Measurements from ENCODE around the gene NTHL1.

The NTHL1 gene

DNA sequence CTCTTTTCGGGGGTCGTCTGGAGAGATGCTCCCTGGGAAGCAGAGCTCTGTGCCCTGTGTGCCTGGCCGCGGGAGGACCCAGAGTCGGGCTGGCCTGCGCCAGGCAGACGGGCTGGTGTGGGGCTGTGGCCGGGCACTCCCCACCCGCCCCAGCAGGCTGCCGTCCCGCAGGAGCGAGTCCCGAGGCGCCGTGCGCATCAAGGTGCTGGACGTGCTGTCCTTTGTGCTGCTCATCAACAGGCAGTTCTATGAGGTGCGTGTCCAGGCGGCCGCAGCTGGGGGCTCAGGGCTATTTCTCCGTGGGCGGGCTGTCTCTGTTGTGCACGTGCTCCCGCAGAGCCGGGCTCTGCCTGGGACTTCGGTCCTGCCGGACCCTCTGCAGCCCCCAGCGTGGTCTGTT, 15.2 kb upstream of the NTHL1 start:
- no peak for DNase-seq

DNA sequence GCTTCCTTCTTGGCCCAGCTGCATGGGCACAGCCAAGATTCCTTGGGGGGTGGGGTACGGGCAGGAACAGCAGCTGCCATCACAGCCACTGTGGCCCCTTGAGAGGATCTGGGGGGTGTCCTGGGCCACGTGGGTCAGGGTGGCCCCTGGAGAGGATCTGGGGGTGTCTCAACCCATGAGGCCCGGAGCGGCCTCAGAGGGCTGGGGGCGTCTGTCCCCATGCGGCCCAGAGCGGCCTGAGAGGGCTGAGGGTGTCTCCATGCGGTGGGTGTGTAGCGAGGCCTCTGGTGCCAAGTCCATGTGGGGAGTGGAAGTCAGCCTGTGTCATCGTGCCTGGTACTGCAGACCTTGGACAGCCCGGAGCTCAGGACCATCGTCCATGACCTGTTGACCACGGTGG, 13.9 kb upstream of the NTHL1 start:
- no peak for DNase-seq

DNA sequence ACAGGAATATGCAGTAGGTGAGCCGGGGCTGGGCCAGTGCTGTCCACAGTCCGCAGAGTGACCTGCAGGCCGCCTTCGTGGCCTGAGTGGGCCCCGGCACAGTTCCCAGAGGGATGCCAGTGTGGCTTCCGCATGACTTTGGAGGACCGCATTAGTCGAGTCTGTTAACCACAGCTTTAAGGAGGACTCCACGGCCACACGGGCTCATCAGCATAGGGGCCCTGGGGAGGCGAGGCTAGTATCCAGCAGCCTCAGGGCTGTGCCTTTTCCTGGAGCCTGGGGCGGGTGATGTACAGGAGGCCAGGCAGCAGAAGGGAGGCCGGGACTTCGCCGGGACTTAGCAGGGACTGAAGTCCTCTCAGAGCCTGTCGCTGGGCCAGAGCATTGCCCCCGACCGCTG, 13.4 kb upstream of the NTHL1 start:
- DNase-seq, result no peak

DNA sequence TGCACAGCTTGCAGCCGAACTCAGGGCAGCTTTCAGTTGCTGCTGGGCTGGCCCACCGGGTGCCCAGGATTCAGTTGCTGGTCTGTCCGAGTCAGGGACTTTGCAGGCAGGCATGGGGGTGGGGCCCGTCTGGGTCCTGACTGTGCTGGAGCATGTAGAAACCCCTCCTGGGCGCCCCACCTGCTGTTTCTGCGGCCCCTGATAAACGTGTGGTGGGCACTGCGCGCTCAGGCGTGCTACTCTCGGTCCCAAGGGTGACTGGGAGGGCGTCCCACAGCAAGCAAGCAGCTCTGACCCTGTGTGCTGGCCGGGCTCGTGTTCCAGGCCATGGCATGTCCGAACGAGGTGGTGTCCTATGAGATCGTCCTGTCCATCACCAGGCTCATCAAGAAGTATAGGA, 12.7 kb upstream of the NTHL1 start:
- no peak for DNase-seq

DNA sequence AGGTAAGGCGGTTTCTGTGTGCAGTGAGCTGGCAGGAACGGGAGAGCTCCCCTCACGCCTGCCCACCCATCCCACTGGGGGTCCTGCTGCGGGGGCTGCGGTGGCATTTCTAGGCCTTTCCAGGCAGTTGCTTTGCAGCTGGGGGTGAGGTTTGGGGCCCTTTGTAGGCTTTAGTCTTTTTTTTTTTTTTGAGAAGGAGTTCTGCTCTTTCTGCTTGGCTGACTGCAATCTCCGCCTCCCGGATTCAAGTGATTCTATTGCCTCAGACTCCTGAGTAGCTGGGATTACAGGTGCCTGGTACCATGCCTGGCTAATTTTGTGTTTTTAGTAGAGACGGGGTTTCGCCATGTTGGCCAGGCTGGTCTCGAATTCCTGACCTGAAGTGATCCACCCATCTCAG, 11.2 kb upstream of the NTHL1 start:
- DNase-seq, result no peak

DNA sequence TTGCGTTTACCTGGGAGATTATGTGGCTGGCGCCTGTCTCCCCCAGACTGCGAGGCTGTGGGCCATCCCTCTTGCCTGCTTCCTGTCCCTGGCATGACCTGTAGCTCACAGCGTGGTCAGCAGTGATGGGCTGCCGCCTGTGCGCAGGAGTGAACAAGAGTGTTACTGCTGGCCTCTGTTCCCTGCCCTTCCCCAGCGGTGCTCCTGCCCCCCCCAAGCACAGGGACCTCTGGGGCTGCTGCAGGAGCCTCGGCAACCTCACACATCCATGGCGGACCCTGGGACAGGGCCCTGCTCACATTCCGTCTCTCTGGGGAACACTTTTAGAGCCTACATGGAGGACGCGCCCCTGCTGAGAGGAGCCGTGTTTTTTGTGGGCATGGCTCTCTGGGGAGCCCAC, 10.8 kb upstream of the NTHL1 start:
- no peak for DNase-seq

DNA sequence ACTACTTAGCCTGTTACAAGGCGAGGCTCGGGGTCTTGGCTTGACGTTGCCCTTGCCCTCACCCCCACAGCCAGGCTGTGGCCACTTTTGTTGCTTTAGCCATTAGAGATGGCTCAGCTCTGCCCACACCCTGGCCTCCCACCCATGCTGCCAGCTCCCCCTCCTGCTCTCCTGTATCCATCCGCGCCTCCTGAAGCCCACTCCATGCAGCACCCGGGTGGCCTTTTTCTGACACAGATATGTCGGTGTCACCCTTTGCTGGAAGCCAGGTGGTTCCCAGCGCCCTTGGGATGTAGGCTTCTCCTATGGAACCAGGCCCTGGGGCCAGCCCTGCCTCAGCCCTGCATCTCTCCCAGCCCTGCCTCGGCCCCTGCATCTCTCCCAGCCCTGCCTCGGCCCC, 9.8 kb upstream of the NTHL1 start:
- no peak for DNase-seq

DNA sequence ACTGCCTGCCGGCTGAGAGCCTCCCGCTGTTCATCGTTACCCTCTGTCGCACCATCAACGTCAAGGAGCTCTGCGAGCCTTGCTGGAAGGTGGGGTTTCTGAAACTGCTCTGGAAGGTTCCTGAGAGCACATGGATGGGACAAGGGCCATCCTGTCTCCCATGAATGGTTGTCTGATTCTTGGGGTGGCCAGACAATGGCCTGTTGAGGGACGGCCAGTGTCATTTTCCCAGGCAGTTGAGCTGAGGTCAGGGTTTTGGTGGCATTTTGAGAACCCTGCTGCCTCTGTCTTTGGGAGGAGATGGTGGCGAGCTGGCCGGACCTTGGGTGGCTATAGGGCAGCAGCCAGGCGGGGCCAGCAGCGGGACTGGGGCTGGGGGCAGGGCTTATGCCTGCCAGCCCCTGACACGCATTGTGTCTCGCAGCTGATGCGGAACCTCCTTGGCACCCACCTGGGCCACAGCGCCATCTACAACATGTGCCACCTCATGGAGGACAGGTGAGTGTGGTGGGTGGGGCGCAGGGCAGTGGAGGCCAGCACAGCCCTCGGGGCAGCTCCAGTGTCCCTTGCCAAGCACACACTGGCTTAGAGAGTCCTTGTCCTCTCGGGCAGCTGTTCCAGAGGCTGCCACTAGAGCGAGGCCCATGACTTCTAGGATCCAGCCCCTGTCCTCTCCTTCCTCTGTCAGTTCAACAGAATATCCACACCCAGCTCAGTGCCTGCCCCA, 9.2 kb upstream of the NTHL1 start:
- DNase-seq, result no peak

DNA sequence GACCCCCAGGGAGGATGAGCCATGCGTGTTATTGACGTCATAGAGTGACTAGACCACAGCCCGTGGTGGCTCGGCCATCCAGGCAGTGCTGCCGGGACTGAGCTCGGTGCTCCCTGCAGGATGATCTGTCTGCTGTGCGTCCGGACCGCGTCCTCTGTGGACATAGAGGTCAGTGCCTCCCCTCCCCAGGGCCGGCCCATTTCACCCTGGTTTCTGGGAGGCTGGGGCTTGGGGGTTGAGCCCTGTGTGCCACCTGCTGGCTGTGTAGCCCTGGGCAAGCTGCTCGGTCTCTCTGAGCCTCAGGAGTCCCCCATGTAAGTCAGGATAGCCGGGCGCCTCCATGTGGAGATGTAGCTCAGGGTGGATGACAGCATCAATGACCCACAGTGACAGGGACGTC, 8.4 kb upstream of the NTHL1 start:
- DNase-seq, result no peak

DNA sequence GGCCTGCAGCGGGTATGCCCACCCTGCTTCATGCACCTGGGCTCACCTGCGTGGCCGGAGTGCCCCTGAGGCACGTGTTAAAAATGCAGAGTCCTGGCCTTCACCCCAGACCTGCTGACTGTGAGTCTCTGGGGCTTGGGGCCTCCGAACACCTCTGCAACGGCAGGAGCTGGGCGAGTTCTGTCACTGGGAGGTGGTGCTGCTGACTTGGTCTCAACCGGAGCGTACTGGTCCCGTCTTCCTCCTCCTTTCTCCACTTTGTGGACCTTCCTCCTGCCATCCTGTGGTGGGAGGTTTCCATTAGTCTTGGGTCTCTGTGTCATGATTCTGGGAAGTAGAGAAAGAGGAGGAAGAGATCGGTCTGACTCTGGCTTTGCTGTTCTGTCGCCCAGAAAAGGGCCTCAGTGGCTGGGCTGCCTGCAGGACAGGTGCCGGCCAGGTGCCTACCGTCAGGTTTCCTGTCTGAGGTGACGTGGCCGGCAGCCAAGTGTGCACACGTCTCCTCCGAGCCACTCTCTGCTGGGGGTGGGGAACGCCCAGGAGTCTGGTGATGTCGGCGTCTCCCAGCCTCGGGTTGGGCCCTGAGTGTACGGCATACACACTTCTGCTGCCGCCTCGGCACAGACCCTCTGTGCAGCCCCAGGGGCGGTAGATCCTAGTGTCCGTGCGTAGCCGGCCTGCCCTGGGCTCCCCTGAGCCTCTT, 7.1 kb upstream of the NTHL1 start:
- no peak for DNase-seq

DNA sequence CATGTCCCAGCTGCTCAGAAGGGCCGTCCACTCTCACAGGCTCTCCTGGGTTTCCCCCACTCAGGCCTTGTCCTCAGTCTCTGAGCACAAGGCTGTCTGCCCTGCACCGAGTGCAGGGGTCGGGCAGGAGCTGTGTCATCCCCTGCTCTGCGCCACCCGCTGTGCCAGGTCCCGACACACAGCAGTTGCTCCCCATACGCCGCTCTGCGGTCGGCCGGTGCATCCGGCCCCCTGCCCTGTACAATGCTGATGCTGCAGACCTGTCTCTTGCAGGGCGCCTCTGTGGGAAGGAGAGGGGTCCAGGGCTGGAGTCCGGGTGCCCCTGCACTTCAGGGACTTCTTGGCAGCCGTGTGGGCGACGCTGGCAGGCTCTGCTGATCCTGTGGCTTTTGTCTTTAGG, 6.3 kb upstream of the NTHL1 start:
- no peak for DNase-seq

DNA sequence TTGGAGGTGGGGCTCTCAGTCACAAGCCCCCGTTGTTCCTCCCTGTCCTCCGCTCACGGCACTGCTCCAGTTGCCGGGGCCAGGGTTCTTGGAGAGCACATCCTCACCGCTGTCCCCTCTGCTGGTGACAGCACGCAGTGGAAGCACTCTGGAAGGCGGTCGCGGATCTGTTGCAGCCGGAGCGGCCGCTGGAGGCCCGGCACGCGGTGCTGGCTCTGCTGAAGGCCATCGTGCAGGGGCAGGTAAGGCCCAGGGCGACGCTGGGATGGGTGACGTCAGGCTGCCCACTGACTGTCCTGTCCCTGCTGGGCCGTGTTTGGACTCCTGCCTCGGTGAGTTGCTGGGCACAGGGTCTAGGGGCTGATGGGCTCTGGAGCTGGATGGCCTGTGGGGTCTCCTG, 5.6 kb upstream of the NTHL1 start:
- DNase-seq, result no peak

DNA sequence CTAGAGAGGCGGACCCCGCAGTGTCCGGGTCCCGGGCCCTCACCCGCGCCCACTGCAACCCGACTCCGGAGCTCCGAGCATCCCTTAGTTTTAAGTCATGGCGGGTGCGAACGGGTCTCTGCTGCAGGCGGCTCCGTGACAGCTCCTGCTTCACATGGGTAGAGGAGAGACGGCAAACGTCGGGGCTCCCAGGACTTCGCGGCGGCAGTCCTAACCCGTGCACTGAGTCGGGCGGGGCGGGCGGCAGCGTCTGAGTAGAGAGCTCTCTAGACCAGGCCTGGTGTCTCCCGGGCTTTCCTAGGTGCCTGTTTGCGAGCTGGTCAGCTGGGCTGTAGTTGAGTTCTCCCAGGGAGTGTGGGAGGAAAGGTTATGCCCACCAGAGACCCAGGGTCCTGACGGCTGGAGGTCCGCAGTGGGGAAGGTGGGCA, 496 bp upstream of the NTHL1 start:
- DNase-seq, result no peak

DNA sequence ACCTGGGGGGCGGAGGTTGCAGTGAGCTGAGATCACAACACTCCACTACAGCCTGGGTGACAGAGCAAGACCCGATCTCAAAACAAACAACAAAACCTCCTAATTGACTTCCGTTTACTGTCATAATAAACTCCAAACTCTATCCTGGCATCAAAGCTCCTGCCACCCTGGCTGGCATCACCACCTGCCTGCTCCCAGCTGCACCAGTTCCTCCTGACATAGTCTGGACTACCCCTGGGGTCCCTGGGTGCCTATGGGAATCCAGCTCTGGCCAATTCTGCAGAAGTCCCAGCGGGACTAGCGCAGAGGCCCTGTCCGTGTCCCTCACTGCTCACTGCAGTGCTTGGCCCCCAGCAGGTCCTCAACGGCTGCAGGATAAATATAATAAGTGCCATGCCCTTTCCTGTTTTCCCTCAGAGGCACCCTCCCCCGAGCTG, 723 bp downstream of the NTHL1 start:
- no peak for DNase-seq

DNA sequence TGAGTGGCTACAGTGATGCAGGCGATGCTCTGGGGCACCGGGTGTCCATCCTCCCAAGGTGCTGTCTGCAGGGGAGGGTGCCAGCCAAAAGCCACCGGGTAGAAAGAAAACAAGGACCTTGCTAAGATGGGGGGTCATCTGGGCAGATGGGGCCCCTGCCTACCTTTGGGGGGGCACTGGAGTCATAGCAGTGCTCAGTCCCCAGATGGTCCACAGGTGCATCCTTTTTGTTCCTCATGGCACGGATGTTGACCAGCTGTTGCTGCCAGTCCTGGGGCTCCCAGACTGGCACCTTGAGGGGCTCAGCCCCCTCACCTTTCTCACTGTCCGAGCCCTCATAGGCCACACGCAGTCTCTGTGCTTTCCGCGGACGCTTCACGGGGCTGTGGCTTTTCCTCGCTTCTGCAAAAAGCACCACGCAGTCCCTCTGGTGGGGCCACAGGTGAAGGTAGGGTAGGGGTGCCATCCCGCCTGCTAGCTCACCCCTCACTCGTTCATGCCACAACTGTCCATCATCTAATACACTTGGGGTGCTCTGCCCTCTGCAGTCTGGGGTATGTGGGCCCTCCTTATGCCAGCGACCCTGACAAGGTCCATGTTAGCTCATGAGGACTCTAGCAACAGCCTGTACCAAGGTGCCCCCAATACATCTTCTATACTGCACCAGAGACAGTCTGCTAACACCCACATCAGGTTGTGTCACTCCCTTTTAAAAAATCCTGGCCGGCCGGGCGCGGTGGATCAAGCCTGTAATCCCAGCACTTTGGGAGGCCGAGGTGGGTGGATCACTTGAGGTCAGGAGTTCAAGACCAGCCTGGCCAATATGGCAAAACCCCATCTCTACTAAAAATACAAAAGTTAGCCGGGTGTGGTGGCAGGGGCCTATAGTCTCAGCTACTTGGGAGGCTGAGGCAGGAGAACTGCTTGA, 1.4 kb downstream of the NTHL1 start:
- no peak for DNase-seq

DNA sequence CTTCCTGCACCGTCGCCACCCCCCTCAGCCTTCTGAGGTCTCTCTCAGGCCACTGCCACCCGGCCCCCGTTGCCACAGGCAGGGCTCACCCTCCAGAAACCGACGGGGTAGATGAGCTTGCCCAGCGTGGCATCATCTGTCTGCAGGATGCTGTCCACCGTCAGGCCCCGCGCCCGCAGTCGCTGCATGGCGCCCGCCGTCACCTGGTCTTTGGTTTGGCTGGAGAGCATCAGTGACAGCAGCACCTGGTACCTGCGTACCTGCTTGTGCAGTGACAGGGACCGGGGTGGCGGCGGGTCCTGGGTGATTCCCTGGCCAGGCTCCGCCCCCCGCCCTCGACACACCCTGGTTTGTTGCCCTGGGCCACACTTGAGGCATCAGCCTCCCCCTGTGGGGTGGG, 3.1 kb downstream of the NTHL1 start:
- no peak for DNase-seq

DNA sequence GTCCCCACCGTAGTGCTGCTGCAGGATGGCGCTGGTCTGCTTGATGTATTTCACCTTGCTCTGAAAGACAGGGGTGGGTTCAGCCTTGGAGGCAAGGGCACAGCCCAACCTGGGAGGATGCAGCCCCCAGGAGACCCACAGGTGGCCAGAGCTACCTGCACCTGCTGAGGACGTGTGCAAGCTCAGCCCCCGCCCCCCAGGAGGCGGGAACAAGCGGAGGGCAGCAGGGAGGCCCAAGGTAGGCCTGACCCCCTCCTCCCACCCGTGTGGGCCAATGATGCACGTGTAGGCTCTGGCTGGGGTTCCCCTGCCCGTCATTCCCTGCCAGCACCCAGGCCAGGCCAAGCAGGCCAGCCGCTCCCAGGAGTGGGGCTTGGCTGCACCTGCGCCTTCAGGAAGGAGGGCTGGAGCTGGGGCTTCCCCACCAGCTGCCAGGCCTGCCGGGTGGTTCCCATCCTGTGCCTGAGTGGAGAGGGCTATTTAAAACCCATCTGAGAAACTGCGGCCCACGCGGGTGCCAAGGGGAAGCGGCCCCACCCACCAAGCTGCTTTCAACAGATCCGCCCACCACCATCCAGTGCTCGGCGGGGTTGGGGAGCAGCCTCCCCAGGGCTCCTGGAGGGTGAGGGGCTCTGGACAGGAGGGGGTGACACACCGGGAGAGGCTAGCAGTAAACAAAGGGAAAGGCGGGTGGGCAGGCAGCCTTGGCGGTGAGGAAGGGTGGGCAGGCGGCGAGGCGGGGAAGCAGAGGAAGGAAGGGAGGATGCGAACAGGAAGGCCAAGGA, 3.8 kb downstream of the NTHL1 start:
- DNase-seq, result no peak

DNA sequence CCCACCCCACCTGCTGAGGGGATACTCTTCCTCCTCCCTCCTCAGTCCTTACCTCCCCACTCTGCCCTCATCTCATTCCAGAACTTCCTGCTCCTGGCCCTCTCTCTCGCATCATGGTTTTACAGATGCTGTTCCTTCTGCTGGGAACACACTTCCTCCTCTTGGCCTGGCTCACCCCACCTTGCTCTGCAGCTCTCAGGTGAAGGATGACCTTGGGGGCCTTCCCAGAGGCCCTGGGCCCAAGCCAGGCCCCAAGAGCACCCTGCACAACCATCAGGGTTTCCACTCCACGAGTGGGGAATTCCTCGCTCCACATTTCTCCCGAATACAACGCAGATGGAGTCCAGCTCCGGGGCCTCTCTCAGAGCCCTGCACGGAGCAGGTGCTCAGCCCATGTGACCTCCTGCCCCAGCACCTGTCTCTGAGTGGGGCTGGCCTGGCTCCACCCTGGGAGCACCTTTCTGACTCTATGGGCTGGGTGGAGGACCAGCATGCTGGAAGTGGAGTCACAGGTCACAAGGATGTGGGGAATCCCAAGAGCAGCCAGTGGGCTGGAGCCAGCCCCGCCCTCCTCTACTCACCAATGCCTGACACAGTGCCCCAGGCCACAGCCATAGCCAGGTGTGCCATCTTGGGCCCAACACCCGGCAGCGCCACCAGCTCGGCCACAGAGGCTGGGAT, 4.5 kb downstream of the NTHL1 start:
- no peak for DNase-seq

DNA sequence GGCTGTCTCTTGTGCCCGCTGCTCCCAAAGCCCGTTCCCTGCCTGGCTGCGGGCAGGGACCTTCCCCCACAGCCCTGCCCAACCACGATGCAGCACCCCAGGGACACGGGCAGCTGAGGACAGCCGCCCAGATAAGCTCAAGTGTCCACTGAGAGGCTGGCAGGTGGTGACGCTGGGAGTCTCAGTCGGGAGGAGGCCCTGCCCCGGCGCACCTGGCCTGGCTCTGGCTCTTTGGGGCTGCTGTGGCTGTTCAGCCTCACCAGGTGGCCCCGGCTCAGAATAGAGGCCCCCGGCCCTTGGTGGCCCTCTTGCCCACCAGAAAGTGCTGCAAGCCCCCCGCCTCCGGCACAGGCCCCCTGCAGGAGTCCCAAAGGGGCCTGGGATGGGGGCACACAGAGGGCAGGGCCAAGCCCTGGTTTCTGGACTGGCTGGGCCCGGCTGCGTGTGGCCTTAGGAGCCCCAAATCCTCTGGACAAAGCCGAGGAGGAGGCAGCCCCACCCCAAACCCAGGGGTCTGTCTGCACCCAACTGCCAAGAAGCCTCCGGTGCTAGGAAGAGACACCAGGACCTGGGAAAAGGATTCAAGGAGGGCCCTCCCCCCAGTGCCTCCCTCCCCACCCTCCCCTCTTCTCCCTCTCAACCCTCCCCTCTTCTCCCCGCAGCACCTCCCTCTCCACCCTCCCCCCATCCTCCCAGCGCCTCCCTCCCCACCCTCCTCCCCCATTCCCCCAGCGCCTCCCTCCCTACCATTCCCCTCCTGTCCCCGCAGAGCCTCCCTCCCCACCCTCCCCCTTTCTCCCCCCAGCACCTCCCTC, 5.3 kb downstream of the NTHL1 start:
- no peak for DNase-seq

DNA sequence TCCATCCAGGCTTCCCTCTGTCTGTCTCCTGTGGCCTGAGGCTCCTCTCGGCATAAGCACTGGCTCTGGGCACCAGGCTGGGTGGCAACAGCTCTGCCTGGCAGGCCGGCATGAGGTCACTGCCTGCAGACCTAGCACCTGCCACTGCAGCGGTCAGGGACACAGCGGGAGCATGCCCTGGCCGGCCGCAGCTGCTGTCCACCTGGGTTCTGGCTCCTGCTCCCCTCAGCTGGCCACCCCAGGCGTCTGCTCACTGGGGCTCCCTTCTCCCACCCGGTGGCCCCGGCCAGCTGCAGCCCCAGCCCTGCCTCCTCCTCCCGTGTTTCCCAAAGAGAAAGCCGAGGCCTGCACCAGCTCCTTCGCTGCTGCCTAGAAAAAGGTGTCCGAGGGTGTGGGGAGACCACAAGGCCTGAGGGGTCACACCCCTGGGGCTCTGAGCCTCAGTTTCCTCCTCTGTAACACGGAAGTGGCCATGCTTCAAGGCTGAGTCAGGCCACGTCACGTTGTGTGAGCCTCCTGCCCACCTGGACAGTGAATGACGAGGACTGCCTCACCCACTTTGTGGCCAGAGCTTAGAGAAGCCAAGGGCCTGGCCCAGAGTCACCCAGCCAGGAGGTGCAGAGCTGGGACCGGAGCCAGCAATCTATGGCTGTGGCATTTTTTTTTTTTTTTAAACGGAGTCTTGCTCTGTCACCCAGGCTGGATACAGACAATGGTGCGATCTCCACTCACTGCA, 6.7 kb downstream of the NTHL1 start:
- DNase-seq, result no peak

Measured in activated CD4-positive, alpha-beta T cell treated with anti-CD3 and anti-CD28 coated beads, Interleukin-2, Interleukin-6, amounts not matched to agents 100 ng/mL and 50 ng/mL, durations not matched to agents 16 hours and 8 hours (primary cell).